Neural progenitor cell (in vitro differentiated cells): ENCODE data around the gene TMEM175.

ENCODE experiments used
- CTCF ChIP-seq: fragments of 200-600 bp; sonication (generic); IDR thresholded peaks from 2 replicates; pipeline ENCODE4 v1.5.1; 2017; ENCODE audit warnings: antibody characterized with exemption, mild to moderate bottlenecking
- EZH2 ChIP-seq: fragments of 200-600 bp; sonication (generic); IDR thresholded peaks from 2 replicates; pipeline ENCODE4 v1.6.1; 2017; ENCODE audit warnings: antibody characterized with exemption, mild to moderate bottlenecking, moderate library complexity
- EZH2phosphoT487 ChIP-seq: fragments of 200-600 bp; sonication (generic); IDR thresholded peaks from 2 replicates; pipeline ENCODE4 v1.6.1; 2017; ENCODE audit warnings: antibody characterized with exemption

DNA sequence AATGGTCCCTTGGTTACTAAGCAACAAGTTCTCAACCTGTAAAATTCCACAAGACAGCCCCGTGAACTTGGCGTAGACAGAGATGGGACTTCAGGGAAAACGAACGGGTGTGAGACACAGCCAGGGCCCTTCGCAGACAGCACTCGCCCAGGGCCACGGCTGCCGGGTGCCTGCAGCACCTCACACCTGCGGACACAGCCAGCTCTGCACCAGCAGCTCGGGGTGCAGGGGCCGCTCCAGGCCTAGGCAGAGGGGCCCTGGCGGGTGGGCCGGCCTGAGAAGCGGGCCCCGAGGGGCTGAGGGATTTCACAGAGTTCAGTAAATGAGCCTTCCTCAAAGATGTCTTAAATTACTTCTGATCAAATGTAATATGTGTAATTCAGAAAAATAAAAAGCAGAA, 34.1 kb upstream of the TMEM175 start:
- no peak for TF ChIP-seq CTCF
- TF ChIP-seq EZH2 = no peak
- no peak for TF ChIP-seq EZH2phosphoT487
